HG03060 (cell line): ENCODE results near the gene PCDHB6.
"Not testable (repeated sequence)": the region's sequence is repeated elsewhere in the genome, so short reads cannot be mapped to it uniquely, and the experiment has no call there.

Experiments used
- ATAC-seq: cut with Tn5 transposase; IDR thresholded peaks from one replicate; pipeline ENCODE4 v1.9.1; 2021; ENCODE audit warnings: low read depth, moderate number of reproducible peaks; ENCODE audit not compliant: unreplicated experiment

The PCDHB6 gene

GRCh38 chr5:141157356-141157755 lies 7.5 kb downstream of the PCDHB6 start:
- not testable (repeated sequence) for ATAC-seq

DNA sequence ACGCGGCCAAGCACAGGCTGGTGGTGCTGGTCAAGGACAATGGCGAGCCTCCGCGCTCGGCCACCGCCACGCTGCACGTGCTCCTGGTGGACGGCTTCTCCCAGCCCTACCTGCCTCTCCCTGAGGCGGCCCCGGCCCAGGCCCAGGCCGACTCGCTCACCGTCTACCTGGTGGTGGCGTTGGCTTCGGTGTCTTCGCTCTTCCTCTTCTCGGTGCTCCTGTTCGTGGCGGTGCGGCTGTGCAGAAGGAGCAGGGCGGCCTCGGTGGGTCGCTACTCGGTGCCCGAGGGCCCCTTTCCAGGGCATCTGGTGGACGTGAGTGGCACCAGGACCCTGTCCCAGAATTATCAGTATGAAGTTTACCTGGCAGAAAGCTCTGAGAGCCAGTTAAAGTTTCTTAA lies 8.0 kb downstream of the PCDHB6 start:
- not testable (repeated sequence) for ATAC-seq

- no peak for ATAC-seq
Observed at GRCh38 chr5:141172381-141173204, 22.7 kb downstream of the PCDHB6 start, which contains the start of gene PCDHB7. PCDHB7 (plus strand) TSS chr5:141172644; CDS start chr5:141172836, 192 bp downstream.

DNA sequence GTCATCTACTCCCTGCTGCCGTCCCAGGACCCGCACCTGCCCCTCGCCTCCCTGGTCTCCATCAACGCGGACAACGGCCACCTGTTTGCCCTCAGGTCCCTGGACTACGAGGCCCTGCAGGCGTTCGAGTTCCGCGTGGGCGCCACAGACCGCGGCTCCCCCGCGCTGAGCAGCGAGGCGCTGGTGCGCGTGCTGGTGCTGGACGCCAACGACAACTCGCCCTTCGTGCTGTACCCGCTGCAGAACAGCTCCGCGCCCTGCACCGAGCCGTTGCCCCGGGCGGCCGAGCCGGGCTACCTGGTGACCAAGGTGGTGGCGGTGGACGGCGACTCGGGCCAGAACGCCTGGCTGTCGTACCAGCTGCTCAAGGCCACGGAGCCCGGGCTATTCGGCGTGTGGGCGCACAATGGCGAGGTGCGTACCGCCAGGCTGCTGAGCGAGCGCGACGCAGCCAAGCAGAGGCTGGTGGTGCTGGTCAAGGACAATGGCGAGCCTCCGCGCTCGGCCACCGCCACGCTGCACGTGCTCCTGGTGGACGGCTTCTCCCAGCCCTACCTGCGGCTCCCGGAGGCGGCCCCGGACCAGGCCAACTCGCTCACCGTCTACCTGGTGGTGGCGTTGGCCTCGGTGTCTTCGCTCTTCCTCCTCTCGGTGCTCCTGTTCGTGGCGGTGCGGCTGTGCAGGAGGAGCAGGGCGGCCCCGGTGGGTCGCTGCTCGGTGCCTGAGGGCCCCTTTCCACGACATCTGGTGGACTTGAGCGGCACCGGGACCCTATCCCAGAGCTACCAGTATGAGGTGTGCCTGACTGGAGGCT lies 24.6 kb downstream of the PCDHB6 start:
- not testable (repeated sequence) for ATAC-seq

DNA sequence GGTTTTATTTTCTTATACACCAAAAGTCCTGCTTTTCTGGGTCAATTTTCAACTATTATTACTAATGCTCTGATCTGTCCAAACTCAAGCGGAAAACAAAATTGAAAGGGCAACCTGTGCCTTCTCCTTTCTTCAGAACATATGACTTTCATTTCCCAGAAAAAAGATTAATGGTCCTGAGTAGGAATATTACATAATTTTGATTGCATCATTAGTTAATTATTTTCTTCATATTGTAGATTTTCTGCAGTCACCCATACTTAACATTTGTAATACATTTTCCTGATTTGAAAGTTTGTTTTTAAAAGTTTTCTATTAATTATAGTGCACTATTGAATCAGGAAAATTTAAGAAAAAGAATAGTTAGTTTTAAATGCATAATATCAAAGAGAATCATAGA lies 26.1 kb downstream of the PCDHB6 start:
- no peak for ATAC-seq

DNA sequence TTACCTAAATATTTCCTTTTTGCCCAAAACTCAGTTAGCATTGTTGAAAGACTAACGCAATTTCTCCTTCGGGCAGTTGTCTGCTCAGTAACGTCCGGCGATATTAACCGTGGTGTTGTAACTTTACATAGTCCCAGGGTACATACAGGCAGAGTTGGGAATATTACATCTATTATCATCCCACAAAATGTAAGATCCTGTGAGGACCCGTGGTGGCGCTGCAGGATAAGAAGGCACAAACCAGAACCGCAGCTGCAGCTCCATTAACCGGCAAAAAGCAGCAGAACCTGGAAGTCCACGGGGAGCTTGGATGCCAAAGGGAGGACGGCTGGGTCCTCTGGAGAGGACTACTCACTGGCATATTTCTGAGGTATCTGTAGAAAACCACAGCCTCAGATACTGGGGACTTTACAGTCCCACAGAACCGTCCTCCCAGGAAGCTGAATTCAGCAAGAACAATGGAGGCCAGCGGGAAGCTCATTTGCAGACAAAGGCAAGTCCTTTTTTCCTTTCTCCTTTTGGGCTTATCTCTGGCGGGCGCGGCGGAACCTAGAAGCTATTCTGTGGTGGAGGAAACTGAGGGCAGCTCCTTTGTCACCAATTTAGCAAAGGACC lies 27.8 kb downstream of the PCDHB6 start, which contains the start of gene PCDHB8:
Gene PCDHB8, plus strand, starts transcription at position 214 of the 615 bp plus-strand sequence. Its CDS starts 245 bp downstream, at position 459.
- ATAC-seq, result not testable (repeated sequence)

DNA sequence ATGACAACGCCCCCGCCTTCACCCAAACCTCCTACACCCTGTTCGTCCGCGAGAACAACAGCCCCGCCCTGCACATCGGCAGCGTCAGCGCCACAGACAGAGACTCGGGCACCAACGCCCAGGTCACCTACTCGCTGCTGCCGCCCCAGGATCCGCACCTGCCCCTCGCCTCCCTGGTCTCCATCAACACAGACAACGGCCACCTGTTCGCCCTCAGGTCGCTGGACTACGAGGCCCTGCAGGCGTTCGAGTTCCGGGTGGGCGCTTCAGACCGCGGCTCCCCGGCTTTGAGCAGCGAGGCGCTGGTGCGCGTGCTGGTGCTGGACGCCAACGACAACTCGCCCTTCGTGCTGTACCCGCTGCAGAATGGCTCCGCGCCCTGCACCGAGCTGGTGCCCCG lies 29.5 kb downstream of the PCDHB6 start:
- ATAC-seq, result not testable (repeated sequence)

- not testable (repeated sequence) for ATAC-seq
Observed at GRCh38 chr5:141179876-141180275, 30.0 kb downstream of the PCDHB6 start.

DNA sequence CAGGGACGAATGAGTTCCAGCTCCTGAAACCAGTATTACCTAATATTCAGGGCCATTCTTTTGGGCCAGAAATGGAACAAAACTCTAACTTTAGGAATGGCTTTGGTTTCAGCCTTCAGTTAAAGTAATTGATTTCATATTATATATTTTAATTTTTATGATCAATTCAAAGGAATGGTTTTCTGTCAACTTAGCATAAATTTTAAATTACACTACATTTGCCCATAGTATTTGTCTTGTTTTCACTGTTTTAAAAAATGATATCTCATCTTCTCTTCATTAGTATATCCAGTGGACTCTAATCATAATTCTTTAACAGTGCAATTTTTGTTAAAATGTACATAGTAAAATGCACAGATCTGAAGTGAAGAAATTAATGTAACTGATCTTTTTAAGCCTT lies 30.5 kb downstream of the PCDHB6 start:
- no peak for ATAC-seq

- no peak for ATAC-seq
Observed at GRCh38 chr5:141182248-141182647, 32.4 kb downstream of the PCDHB6 start, which contains the start of gene PCDHB16. PCDHB16 (plus strand) TSS chr5:141182387; CDS start chr5:141182560, 173 bp downstream.

GRCh38 chr5:141184117-141184855 lies 34.4 kb downstream of the PCDHB6 start:
- not testable (repeated sequence) for ATAC-seq

GRCh38 chr5:141186897-141187512 lies 37.1 kb downstream of the PCDHB6 start, which contains the start of gene PCDHB9:
PCDHB9 (plus strand) TSS chr5:141187161; CDS start chr5:141187319, 158 bp downstream.
- ATAC-seq, result no peak

- ATAC-seq, result not testable (repeated sequence)
Observed at GRCh38 chr5:141188682-141189081, 38.8 kb downstream of the PCDHB6 start.

- ATAC-seq, result not testable (repeated sequence)
Observed at GRCh38 chr5:141189131-141189530, 39.3 kb downstream of the PCDHB6 start.

GRCh38 chr5:141192110-141192725 lies 42.4 kb downstream of the PCDHB6 start, which contains the start of gene PCDHB10:
PCDHB10 (plus strand) TSS chr5:141192353; CDS start chr5:141192553, 200 bp downstream.
- no peak for ATAC-seq

DNA sequence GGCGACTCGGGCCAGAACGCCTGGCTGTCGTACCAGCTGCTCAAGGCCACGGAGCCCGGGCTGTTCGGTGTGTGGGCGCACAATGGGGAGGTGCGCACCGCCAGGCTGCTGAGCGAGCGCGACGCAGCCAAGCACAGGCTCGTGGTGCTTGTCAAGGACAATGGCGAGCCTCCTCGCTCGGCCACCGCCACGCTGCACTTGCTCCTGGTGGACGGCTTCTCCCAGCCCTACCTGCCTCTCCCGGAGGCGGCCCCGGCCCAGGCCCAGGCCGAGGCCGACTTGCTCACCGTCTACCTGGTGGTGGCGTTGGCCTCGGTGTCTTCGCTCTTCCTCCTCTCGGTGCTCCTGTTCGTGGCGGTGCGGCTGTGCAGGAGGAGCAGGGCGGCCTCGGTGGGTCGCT lies 44.5 kb downstream of the PCDHB6 start:
- not testable (repeated sequence) for ATAC-seq

DNA sequence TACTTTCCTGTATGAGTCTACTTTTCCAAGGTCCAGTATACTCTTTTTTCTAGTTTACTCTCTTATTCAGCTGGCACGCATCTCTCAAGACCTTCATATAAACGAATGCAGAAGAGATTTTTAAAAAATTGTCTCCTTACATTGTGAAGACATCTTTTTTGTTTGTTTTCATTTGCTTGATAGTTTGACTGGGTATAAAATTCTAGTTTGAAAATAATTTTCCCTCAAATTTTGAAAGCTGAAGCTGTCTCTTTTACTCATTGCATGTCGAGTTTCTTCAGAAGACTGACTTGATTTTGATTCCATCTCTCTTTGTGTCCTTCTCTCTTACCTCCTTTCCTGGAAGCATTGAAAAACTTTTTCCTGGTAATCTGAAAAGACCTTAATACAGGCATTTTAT lies 46.5 kb downstream of the PCDHB6 start:
- ATAC-seq, result no peak

DNA sequence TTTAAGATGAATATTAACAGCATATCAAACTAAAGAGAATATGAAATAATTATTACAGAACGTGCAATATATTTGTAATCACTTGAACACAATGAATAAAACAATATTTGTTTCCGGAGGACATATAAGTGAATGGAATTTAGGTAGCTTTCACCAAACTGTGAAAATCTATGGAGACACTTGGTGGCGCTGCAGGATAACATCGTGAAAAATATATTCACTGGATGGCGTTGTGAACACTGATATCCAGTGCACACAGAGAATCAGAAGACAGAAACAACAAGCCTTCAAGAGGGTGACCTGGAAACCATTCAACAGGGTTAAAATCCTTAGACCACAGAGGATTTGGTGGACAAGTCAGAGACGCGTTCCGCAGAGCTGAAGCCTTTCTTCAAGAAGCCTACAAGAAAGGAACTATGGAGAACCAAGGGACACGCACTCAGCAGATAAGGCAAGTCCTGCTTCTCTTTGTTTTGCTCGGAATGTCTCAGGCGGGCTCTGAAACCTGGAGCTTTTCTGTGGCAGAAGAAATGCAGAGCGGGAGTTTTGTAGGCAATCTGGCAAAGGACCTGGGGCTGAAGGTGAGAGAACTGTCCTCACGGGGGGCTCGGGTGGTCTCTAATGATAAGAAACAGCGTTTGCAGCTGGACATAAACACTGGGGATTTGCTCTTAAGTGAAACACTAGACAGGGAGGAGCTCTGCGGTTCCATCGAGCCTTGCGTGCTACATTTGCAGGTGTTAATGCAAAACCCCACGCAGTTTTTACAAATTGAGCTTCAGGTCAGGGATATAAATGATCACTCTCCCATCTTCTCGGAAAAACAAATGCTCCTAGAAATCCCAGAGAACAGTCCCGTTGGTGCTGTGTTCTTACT lies 49.7 kb downstream of the PCDHB6 start, which contains the start of gene PCDHB11:
Gene PCDHB11, plus strand, starts transcription at position 269 of the 877 bp plus-strand sequence. Its CDS starts 148 bp downstream, at position 417.
- ATAC-seq, result no peak
